NCI-H128 (cell line): ENCODE data around the gene PITPNB.

Source experiments
- DNase-seq: peaks from one replicate; lab custom pipeline; 2025; ENCODE audit not compliant: unreplicated experiment; lab: John Stamatoyannopoulos, UW

The PITPNB gene

GRCh38 chr22:27835446-27835845, 83.6 kb downstream of the PITPNB start:
- DNase-seq = no peak

- no peak for DNase-seq
Measured at GRCh38 chr22:27834364-27835185, 84.5 kb downstream of the PITPNB start.

GRCh38 chr22:27833803-27834202, 85.3 kb downstream of the PITPNB start:
- DNase-seq = no peak

GRCh38 chr22:27832606-27833005, 86.5 kb downstream of the PITPNB start:
- no peak for DNase-seq

- DNase-seq = no peak
Measured at GRCh38 chr22:27829620-27830019, 89.4 kb downstream of the PITPNB start.

GRCh38 chr22:27827604-27828587, 91.2 kb downstream of the PITPNB start:
- no peak for DNase-seq

GRCh38 chr22:27825174-27825573, 93.9 kb downstream of the PITPNB start:
- DNase-seq = no peak

GRCh38 chr22:27823221-27823620, 95.8 kb downstream of the PITPNB start:
- no peak for DNase-seq

- DNase-seq = no peak
Measured at GRCh38 chr22:27820896-27821866, 97.9 kb downstream of the PITPNB start.

GRCh38 chr22:27816552-27816951, 102.5 kb downstream of the PITPNB start:
- no peak for DNase-seq

GRCh38 chr22:27815826-27816530, 103.1 kb downstream of the PITPNB start:
- DNase-seq = no peak

- no peak for DNase-seq
Measured at GRCh38 chr22:27814993-27815392, 104.1 kb downstream of the PITPNB start.

- no peak for DNase-seq
Measured at GRCh38 chr22:27811778-27812177, 107.3 kb downstream of the PITPNB start.

- no peak for DNase-seq
Measured at GRCh38 chr22:27810609-27811151, 108.4 kb downstream of the PITPNB start.

- DNase-seq = no peak
Measured at GRCh38 chr22:27809700-27810608, 109.1 kb downstream of the PITPNB start.

- no peak for DNase-seq
Measured at GRCh38 chr22:27809226-27809603, 109.8 kb downstream of the PITPNB start.

GRCh38 chr22:27808451-27809225, 110.4 kb downstream of the PITPNB start:
- no peak for DNase-seq

- DNase-seq = no peak
Measured at GRCh38 chr22:27805841-27806240, 113.2 kb downstream of the PITPNB start.
